ENCODE results near the gene TMEM44.
A peak's percentile ranks its signal among the peaks of the same experiment; 100 is the strongest.
"Not testable (repeated sequence)": the region's sequence is repeated elsewhere in the genome, so short reads cannot be mapped to it uniquely, and the experiment has no call there.

The TMEM44 gene

GRCh38 chr3:194607592-194608389 is 25.4 kb downstream of the TMEM44 start:
- no peak for DNase-seq

- no peak for DNase-seq
Measured at GRCh38 chr3:194606941-194607340, 26.3 kb downstream of the TMEM44 start.

- DNase-seq, result no peak
Measured at GRCh38 chr3:194606163-194606562, 27.1 kb downstream of the TMEM44 start.

GRCh38 chr3:194605314-194605713 is 27.9 kb downstream of the TMEM44 start:
- not testable (repeated sequence) for DNase-seq

- DNase-seq, result no peak
Measured at GRCh38 chr3:194604837-194605236, 28.4 kb downstream of the TMEM44 start.

- DNase-seq, result no peak
Measured at GRCh38 chr3:194604126-194604525, 29.1 kb downstream of the TMEM44 start.

- no peak for DNase-seq
Measured at GRCh38 chr3:194602669-194603171, 30.5 kb downstream of the TMEM44 start.

GRCh38 chr3:194598771-194599557 is 34.3 kb downstream of the TMEM44 start:
- DNase-seq, result no peak

GRCh38 chr3:194596906-194597305 is 36.3 kb downstream of the TMEM44 start:
- DNase-seq, result no peak

GRCh38 chr3:194592798-194593752 is 40.1 kb downstream of the TMEM44 start:
- DNase-seq, result no peak

GRCh38 chr3:194588741-194589140 is 44.5 kb downstream of the TMEM44 start:
- DNase-seq, result no peak

- no peak for DNase-seq
Measured at GRCh38 chr3:194588236-194588635, 45.0 kb downstream of the TMEM44 start.

GRCh38 chr3:194587438-194587931 is 45.7 kb downstream of the TMEM44 start:
- DNase-seq, result peak in 1 of 2 donors; percentile 43

- peak in 1 of 2 donors; percentile 27 for DNase-seq
Measured at GRCh38 chr3:194586836-194587235, 46.4 kb downstream of the TMEM44 start.

- no peak for DNase-seq
Measured at GRCh38 chr3:194585880-194586281, 47.3 kb downstream of the TMEM44 start.

- peak in 1 of 2 donors; percentile 22 for DNase-seq
Measured at GRCh38 chr3:194584866-194585265, 48.4 kb downstream of the TMEM44 start.

- no peak for DNase-seq
Measured at GRCh38 chr3:194584320-194584776, 48.9 kb downstream of the TMEM44 start.

GRCh38 chr3:194582196-194582905 is 50.9 kb downstream of the TMEM44 start:
- DNase-seq, result no peak

GRCh38 chr3:194579091-194579606 is 54.1 kb downstream of the TMEM44 start:
- no peak for DNase-seq

- DNase-seq, result peak in 1 of 2 donors; percentile 32
Measured at GRCh38 chr3:194577986-194578905, 55.0 kb downstream of the TMEM44 start.
